Suprapubic skin (tissue), 4 donors: Measurements from ENCODE around the gene DCP1A. TPM values are rescaled to one million over a fixed set of nuclear protein-coding genes. Genes with fewer than 3 reads are reported as not detected.

ENCODE experiments used
- DNase-seq, 2 donors: peaks; one replicate each; pipeline ENCODE4 v3.0.0-alpha.2; 2019; ENCODE audit warnings: low spot score in 2 of 2
- H3K27ac ChIP-seq: fragments of 200-600 bp; sonication (generic); one replicate; pipeline ENCODE4 v1.5.1; 2019
- H3K27me3 ChIP-seq: fragments of 200-600 bp; sonication (generic); one replicate; pipeline ENCODE4 v1.5.1; 2019
- H3K36me3 ChIP-seq: fragments of 200-600 bp; sonication (generic); one replicate; pipeline ENCODE4 v1.5.1; 2019
- H3K4me1 ChIP-seq: fragments of 200-600 bp; sonication (generic); one replicate; pipeline ENCODE4 v1.5.1; 2019
- H3K4me3 ChIP-seq: fragments of 200-600 bp; sonication (generic); one replicate; pipeline ENCODE4 v1.5.1; 2019; ENCODE audit warnings: mild to moderate bottlenecking
- H3K9me3 ChIP-seq: fragments of 200-600 bp; sonication (generic); one replicate; pipeline ENCODE4 v1.5.1; 2019
- EP300 ChIP-seq: sonication (generic); formaldehyde crosslinking; IDR thresholded peaks from one replicate; pipeline ENCODE4 v1.6.1; 2017; ENCODE audit warnings: antibody characterized with exemption
- POLR2A ChIP-seq, 2 donors: fragments of 450-650 bp; IDR thresholded peaks; one replicate each; pipeline ENCODE4 v1.6.1; 2017; ENCODE audit warnings: antibody characterized with exemption in 2 of 2, mild to moderate bottlenecking in 2 of 2, moderate library complexity in 2 of 2
- POLR2AphosphoS5 ChIP-seq, 3 donors: sonication (generic); formaldehyde crosslinking; IDR thresholded peaks; one replicate each; pipeline ENCODE4 v1.6.1; 2017; ENCODE audit warnings: antibody characterized with exemption in 3 of 3
- WGBS: methylation state at CpG from one replicate; pipeline ENCODE4 v1.1.5; 2018; 5-methylcytosine and 5-hydroxymethylcytosine counted together
- total RNA-seq, 4 donors: library from RNA; depleted of rRNA; stranded (reverse); fragments of >200 nt; gene quantifications; one replicate each; pipeline ENCODE4 v1.1.0, GENCODE V29; 2016
- TF ChIP-seq, protein P1 (sequence below), 2 donors: fragments of 200-600 bp in 1 of 2; fragments of 450-650 bp in 1 of 2; sonication (generic) in 1 of 2; IDR thresholded peaks; one replicate each; pipeline ENCODE4 v1.5.1; 2016 to 2019; ENCODE audit warnings: antibody characterized with exemption in 2 of 2, mild to moderate bottlenecking in 1 of 2, moderate library complexity in 1 of 2

DCP1A gene
- total RNA-seq, 4 donors from 2014 or later, result 18.0 to 30.1 (median 22.8) TPM

DNA sequence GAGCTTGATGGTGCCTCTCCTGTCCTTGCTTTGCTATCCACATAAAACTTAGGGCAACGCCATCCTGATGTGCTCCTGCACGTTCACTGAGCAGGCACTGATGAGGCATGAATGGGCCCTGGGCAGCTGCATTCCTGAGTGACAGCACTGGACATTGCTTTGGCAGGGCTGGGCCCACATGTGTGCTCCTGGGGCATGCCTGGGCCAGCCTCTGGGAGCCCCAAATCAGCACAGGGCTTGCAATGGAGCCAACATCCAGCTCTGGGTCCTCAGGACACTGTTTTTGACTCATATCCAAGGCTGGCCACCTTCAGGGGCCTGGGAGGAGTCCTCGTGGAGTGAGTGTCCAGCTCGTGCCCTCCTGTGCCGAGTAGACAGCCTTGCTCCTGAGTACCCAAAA lies 85.6 kb downstream of the DCP1A start:
- Histone ChIP-seq H3K27me3 (no peaks in the 10 kb centered on the region), H3K36me3 (no peaks in the 10 kb centered on the region), H3K4me1 (no peaks in the 10 kb centered on the region), H3K9me3 (no peaks in the 10 kb centered on the region), H3K27ac (no peak overlapping the region), H3K4me3 (no peak overlapping the region)
- no peak for DNase-seq
- 86% methylated on average over 5 of the region's 5 CpGs for WGBS
- TF ChIP-seq EP300 (no peak), POLR2A (IDR thresholded peaks at IDR 0.05) (no peak), POLR2AphosphoS5 (IDR thresholded peaks at IDR 0.05) (no peak)
- TF ChIP-seq, protein P1, sequence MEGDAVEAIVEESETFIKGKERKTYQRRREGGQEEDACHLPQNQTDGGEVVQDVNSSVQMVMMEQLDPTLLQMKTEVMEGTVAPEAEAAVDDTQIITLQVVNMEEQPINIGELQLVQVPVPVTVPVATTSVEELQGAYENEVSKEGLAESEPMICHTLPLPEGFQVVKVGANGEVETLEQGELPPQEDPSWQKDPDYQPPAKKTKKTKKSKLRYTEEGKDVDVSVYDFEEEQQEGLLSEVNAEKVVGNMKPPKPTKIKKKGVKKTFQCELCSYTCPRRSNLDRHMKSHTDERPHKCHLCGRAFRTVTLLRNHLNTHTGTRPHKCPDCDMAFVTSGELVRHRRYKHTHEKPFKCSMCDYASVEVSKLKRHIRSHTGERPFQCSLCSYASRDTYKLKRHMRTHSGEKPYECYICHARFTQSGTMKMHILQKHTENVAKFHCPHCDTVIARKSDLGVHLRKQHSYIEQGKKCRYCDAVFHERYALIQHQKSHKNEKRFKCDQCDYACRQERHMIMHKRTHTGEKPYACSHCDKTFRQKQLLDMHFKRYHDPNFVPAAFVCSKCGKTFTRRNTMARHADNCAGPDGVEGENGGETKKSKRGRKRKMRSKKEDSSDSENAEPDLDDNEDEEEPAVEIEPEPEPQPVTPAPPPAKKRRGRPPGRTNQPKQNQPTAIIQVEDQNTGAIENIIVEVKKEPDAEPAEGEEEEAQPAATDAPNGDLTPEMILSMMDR (IDR thresholded peaks at IDR 0.05), result no peak

DNA sequence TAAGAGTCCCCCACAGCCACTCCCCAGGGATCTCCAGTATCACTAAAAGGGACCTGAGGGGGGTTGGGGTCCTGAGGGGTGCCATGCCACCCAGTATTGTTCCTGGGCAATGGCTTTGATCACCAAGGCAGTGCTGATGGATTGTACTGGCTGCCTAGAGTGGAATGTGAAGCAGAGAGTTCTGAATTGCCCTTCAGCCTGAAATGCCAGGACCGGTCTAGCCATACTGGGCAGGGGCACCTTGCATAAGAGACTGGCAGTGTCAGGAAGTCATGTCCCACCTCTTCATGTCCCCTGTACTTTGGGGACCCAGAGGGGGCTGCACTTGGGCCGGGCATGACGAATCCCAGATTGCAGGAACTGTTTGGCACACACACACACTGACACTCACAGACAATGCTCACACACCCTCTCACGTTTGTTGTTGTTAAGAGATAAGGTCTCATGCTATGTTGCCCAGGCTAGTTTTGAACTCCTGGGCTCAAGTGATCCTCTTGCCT lies 87.0 kb downstream of the DCP1A start:
- Histone ChIP-seq H3K27me3 (no peaks in the 10 kb centered on the region), H3K4me3 (no peak overlapping the region), H3K36me3 (no peaks in the 10 kb centered on the region), H3K27ac (no peak overlapping the region), H3K4me1 (peaks cover 4% of the 10 kb centered on the region), H3K9me3 (no peaks in the 10 kb centered on the region)
- DNase-seq, result no peak
- no peak for TF ChIP-seq EP300
- TF ChIP-seq, protein P1 (IDR thresholded peaks at IDR 0.05), result no peak
- no peak for TF ChIP-seq POLR2AphosphoS5 (IDR thresholded peaks at IDR 0.05)
- no peak for TF ChIP-seq POLR2A (IDR thresholded peaks at IDR 0.05)
- 82% methylated on average over 4 of the region's 4 CpGs for WGBS

DNA sequence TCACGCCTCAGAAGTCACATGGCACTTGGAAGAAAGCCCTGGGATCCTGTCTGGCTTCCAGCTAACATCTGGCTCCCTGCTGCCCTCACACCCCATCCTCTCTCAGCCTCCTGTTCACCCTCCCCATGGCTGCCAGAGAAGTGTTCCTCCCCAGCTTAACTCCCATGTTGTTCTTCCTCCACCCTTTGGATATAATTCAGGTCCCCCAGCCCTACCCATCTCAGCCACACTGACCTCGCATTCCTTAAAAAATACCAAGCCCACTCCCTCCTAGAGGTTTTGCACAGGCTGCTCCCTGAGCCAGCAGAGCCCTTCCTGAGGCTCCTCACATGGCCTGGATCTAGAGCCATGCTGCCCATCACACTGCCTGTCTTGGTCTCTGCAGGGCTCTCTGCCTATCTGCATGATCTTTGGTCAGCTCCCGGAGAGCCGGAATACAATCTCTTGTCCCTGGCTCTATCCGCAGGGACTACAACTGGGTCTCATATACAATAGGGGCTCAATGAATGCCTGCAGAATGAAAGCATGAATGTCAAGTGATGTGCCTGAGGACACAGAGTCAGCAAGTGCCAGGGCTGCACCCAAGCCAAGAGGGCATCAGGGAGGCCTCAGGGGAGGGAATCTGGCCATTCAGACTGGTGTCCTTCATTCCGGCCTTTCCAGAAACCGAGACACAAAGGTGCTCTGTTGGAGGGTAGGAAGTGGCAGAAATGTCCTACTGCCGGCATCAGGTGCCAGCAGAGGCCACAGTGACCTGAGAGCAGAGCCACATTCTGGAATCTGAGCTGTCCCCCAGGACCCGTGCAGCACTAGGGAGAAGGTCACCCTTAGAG lies 87.7 kb downstream of the DCP1A start:
- no peaks in the 10 kb centered on the region for H3K36me3 ChIP-seq
- H3K27me3 ChIP-seq, result no peaks in the 10 kb centered on the region
- WGBS, result 79% methylated on average over 5 of the region's 9 CpGs
- H3K4me3 ChIP-seq, result no peak overlapping the region
- no peaks in the 10 kb centered on the region for H3K9me3 ChIP-seq
- H3K27ac ChIP-seq, result no peak overlapping the region
- DNase-seq, result no peak
- TF ChIP-seq POLR2AphosphoS5 (IDR thresholded peaks at IDR 0.05) (no peak), POLR2A (IDR thresholded peaks at IDR 0.05) (no peak), EP300 (no peak)
- TF ChIP-seq, protein P1 (IDR thresholded peaks at IDR 0.05), result no peak
- peaks cover 6% of the 10 kb centered on the region for H3K4me1 ChIP-seq

DNA sequence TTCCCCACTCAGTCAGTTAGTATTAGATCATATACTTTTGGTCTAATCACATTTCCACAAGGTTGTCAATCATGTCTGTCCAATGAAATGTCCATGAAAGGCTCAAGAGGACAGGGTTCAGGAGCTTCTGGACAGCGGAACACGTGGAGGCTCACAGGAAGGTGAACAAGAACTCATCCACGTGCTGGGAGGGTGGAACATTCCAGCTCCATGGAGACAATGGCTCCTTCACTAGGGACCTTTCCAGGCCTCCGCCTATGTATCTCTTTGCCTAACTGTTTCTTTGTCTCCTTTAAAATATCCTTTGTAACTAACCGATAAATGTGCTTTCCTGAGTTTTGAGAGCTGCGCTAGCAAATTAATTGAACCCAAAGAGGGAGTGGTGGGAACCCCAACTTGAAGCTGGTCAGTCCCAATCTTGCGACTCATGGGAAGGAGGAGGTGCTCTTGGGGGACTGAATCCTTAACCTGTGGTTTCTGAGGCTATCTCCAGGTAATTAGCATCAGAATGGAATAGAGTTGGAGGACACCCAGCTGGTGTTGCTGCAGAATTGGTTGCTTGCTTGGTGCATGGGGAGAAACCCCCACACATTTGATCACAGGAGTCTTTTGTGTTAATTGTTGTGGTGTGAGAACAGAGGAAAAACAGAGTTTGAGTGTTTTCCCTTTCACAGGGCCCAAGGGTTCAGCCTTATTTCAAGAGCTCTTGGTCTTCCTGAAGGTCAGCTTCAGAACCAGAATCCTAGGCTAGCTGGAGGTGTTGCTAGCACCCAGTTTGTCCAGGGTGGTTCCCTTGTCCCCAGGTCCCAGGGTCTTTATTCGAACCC lies 88.5 kb downstream of the DCP1A start:
- H3K9me3 ChIP-seq, result no peaks in the 10 kb centered on the region
- no peaks in the 10 kb centered on the region for H3K36me3 ChIP-seq
- 79% methylated on average over 8 of the region's 8 CpGs for WGBS
- no peak for TF ChIP-seq POLR2AphosphoS5 (IDR thresholded peaks at IDR 0.05)
- TF ChIP-seq, protein P1 (IDR thresholded peaks at IDR 0.05), result no peak
- no peak for TF ChIP-seq POLR2A (IDR thresholded peaks at IDR 0.05)
- no peak for TF ChIP-seq EP300
- no peaks in the 10 kb centered on the region for H3K27me3 ChIP-seq
- H3K4me3 ChIP-seq, result no peak overlapping the region
- peaks cover 15% of the 10 kb centered on the region for H3K4me1 ChIP-seq
- no peak overlapping the region for H3K27ac ChIP-seq
- no peak for DNase-seq

DNA sequence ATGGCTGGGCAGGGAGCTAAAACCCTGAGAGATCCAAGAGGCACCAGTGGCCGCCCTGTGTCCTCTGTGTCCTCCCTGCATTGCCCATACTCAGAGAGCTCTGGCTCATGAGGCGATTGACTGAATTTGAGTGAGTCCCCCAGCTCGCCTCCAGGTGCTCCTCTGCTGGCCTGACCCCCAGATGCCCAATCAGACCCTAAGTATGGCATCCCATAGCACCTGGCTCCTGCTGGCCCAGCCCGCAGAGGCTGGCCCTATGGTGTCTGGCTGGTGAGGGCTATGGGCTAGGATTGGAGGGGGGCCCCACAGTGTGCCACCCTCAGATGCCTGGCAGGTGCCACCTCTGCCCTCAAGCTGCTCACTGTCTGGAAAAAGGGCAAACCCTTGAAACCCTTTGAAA lies 89.9 kb downstream of the DCP1A start:
- 100% methylated on average over 1 of the region's 4 CpGs for WGBS

More for the DNA sequence above, 89.9 kb downstream of the DCP1A start:
- no peak overlapping the region for H3K27ac ChIP-seq
- H3K36me3 ChIP-seq, result no peaks in the 10 kb centered on the region
- no peaks in the 10 kb centered on the region for H3K9me3 ChIP-seq
- H3K4me1 ChIP-seq, result peaks cover 20% of the 10 kb centered on the region
- TF ChIP-seq, protein P1 (IDR thresholded peaks at IDR 0.05), result no peak
- TF ChIP-seq EP300, result no peak
- no peak for TF ChIP-seq POLR2AphosphoS5 (IDR thresholded peaks at IDR 0.05)
- no peak for TF ChIP-seq POLR2A (IDR thresholded peaks at IDR 0.05)
- no peak overlapping the region for H3K4me3 ChIP-seq
- no peak for DNase-seq
- no peaks in the 10 kb centered on the region for H3K27me3 ChIP-seq
